Activated CD8-positive, alpha-beta memory T cell treated with anti-CD3 and anti-CD28 coated beads, Interleukin-2, amount 50 U/mL, for 4 hours (primary cell): ENCODE data around the gene RPL13A.
"Not testable (repeated sequence)": the region's sequence is repeated elsewhere in the genome, so short reads cannot be mapped to it uniquely, and the experiment has no call there.

Experiments
- DNase-seq: peaks from one replicate; pipeline ENCODE4 v3.0.0-alpha.2; 2020

The RPL13A gene

DNA sequence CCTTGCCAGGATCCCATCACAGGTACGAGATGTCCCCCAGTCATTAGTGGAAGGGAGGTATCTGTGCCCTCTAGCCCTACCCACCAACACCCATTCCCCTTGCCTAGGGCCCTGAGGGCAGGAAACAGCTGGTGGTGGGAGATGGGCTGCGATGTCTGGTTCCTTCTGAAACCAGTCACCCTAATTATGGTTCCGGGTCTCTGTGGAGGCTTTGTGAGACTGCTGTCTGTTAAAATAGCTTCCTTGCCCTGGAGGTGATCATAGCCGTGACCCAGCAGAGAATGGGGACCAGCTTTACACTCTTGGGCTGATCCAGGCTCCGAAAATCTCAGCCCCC, 28.9 kb upstream of the RPL13A start:
- DNase-seq, result no peak

GRCh38 chr19:49459388-49459787, 28.0 kb upstream of the RPL13A start:
- DNase-seq, result no peak

DNA sequence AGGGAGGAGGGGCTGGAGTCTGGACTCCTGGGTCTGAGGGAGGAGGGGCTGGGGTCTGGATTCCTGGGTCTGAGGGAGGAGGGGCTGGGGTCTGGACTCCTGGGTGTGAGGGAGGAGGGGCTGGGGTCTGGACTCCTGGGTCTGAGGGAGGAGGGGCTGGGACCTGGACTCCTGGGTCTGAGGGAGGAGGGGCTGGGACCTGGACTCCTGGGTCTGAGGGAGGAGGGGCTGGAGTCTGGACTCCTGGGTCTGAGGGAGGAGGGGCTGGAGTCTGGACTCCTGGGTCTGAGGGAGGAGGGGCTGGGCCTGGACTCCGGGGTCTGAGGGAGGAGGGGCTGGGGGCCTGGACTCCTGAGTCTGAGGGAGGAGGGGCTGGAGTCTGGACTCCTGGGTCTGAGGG, 26.3 kb upstream of the RPL13A start:
- not testable (repeated sequence) for DNase-seq

GRCh38 chr19:49461656-49462055, 25.8 kb upstream of the RPL13A start:
- no peak for DNase-seq

DNA sequence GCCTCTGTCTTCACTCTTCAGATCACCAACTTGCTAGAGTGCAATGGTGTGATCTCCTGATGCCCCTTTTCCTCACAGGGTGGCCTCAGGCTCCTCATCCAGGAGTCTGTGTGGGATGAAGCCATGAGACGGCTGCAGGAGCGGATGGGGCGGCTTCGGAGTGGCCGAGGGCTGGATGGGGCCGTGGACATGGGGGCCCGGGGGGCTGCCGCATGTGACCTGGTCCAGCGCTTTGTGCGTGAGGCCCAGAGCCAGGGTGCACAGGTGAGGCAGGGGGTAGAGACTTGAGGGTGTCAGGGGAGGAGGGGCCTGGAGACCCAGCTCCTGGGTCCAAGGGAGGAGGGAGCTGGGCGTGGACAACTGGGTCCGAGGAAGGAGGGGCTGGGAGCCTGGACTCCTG, 24.9 kb upstream of the RPL13A start:
- DNase-seq, result no peak

DNA sequence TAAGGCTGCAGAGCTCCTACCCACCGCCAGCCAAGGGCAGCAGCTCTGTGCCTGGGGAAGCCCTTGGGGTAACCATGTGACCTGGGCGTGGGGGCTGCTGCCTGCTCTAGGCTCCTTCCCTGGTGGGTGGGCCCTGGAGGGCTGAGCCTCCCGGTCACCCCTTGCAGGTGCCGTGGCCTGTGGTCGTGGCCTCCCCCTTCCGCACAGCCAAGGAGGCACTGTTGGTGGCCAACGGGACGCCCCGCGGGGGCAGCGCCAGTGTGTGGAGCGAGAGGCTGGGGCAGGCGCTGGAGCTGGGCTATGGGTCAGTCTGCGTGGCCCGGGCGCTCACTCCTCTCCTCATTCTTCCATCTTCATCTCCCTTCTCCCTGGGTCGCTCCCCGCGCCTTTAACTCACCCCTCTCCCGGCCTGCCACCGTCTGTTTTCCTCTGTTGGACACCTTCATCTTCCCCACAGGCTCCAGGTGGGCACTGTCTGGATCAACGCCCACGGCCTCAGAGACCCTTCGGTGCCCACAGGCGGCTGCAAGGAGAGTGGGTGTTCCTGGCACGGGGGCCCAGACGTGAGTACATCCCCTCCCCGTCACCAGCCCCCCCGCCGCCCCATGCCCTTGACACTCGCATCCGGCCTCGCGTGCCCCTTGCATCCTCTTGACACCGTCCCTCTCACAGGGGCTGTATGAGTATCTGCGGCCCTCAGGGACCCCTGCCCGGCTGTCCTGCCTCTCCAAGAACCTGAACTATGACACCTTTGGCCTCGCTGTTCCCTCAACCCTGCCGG, 23.3 kb upstream of the RPL13A start:
- no peak for DNase-seq

DNA sequence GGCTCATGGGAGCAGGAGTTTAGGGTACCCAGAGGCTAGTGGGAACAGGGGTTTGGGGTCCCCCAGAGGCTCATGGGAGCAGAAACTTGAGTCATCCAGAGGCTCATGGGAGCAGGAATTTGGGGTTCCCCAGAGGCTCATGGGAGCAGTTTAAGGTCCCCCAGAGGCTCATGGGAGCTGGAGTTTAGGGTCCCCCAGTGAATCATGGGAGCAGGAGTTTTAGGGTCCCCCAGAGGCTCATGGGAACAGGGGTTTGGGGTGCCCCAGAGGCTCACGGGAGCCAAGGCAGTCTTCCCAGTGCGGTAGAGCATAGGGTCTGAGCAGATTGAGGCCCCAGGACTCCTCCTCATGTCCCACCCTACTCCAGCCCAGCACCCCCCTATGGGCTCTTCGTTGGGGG, 22.0 kb upstream of the RPL13A start:
- DNase-seq, result no peak

DNA sequence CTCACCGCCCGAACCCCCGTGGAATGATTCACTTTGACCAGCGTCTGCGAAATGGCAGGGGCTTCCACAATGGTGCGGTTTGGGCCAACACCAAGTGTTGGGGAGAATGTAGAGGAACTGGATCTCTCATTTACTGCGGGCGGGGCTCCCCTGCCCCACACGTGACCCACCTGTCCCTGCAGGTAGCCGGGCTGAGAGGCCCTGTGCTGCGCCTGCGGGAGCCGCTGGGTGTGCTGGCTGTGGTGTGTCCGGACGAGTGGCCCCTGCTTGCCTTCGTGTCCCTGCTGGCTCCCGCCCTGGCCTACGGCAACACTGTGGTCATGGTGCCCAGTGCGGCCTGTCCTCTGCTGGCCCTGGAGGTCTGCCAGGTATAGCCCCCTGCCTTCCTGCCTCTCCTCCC, 19.2 kb upstream of the RPL13A start:
- no peak for DNase-seq

DNA sequence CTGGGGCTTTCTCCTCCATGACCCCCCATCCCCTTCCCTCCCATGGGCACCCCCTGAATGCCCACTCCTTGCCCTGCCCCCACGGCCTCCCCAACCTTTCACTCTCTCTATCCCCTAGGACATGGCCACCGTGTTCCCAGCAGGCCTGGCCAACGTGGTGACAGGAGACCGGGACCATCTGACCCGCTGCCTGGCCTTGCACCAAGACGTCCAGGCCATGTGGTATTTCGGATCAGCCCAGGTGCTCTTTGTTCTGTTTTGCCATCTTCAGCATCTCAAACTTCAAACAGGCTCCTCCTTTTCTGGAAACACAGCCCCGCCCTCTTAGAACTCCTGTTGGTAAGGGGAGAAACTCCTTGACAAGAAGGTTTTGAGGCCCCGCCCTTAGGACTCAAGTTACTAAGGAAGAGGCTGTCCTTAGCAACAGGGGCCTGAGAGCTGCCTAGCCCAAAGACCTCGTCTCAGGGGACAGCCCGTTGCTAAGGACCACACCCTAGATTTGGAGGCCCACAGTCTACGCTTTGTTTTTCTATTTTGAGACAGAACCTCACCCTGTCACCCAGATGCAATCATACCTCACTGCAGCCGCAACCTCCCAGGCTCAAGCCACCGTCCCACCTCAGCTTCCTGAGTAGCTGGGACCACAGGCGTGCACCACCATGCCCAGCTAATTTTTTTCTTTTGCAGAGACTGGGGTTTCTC, 18.5 kb upstream of the RPL13A start:
- peak; percentile 60 for DNase-seq

GRCh38 chr19:49469828-49470614, 17.4 kb upstream of the RPL13A start:
- peak; percentile 73 for DNase-seq

DNA sequence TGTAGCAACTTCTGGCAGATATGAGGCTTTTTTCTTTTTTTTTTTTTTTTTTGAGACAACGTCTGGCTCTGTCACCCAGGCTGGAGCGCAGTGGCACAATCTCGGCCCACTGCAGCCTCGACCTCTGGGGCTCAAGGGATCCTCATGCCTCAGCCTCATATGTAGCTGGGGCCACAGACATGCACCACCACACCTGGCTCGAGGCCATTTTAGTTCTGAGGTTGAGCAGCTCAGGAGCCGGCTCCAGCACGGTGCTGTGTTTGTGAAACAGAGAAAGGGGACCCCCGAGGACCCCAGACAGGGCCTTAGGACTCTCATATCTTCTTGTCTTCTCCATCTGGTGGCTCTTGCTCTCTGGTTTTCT, 16.8 kb upstream of the RPL13A start:
- DNase-seq, result no peak

DNA sequence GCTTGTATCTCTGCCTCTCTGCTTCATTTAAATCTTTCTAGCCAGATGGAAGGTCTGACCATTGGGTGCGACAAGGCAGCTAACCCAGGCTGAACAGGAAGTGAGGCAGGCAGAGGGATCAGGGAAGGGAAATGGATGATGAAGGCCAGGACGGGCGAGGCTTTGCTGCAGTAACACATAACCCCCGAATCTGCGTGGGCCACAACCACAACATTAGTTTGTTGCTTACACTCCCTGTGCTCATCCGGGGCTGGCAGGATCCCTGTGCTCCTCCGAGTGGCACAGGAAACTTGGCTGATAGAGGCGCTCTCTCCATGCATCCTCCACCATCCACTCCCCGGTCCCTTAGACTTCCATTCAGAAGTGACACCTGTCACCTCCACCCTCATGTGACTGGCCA, 14.5 kb upstream of the RPL13A start:
- DNase-seq, result no peak

- not testable (repeated sequence) for DNase-seq
Measured at GRCh38 chr19:49473501-49473867, 13.9 kb upstream of the RPL13A start.

DNA sequence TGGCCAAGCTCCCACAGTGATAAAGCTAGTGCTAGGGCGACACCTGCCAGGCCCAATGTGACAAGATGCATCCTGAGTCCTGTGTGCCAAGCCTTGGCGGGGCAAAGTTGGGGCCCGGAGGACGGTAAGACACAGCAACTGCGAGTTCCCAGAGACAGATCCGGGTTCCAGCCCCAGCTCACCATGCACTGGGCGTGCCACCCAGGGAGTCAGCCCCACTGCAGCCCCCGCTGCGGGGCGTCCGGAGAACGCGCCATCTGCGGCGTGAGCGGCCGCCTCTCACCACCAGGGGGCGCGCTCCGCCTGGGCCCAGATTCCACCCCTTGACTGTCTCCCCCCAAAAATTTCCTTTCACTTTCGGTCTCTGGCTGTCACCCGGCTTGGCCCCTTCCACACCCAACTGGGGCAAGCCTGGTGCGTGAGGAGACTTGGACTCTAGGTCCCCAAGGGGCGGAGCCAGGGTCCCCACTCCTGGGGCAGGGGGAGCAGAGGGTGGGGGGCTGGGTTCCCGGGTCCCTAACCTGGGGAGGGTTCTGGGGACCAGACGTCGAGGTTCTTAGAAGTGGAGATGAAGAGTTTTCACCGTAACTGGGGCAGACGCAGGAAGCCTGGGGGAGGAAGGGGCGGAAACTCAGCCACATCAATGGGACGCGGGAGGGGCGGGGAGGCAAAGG, 13.4 kb upstream of the RPL13A start, which contains the start of gene FLT3LG:
Gene FLT3LG, plus strand, starts transcription at position 348 of the 674 bp plus-strand sequence. CDS start 425 bp downstream, outside the sequence.
- DNase-seq, result peak; percentile 88

DNA sequence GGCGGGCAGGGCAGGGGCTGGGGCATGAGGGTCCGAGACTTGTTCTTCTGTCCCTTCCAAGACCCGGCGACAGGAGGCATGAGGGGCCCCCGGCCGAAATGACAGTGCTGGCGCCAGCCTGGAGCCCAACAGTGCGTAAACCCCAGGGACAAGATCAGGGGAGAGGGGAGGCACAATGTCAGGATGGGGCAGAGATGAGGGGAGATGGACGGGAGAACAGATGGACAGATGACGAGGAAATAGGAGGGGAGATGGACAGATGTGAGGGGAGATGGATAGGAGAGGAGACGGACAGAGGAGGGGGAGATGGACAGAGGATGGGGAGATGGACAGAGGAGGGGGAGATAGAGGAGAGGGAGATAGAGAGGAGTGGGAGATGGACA, 12.9 kb upstream of the RPL13A start:
- no peak for DNase-seq

GRCh38 chr19:49475191-49475917, 12.1 kb upstream of the RPL13A start:
- no peak for DNase-seq

DNA sequence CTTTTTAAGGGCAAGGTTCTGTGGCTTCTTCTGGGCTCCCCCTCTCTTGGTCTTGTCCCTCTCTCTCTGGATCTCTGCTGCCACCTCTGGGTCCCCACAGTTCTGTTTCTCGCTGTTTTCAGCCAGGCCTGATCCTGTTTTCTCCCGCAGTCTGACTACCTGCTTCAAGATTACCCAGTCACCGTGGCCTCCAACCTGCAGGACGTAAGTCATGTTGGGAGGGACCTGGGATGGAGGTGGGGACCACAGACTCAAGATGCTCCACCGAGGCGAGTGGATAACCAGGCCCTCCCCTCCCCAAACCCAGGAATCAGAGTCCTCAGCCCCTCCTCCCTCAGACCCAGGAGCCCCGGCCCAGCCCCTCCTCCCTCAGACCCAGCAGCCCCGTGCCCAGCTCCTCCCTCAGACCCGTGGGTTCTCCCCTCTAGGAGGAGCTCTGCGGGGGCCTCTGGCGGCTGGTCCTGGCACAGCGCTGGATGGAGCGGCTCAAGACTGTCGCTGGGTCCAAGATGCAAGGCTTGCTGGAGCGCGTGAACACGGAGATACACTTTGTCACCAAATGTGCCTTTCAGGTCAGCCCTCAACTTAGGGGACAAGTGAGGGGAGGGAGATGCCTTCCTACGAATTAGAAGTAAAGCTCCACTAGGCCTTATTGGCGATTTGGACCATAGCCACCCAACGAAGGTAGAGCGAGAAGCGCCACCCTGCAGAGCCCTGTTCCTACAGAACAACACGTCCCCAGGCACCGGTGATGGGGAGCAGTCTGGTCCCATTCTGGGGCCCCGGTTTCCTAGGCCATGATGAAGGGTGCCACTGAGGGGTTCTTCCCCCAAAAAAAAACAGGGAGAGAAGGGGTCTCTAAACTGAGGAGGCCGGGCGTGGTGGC, 11.2 kb upstream of the RPL13A start:
- DNase-seq, result peak; percentile 63

- DNase-seq, result no peak
Measured at GRCh38 chr19:49479975-49480628, 7.3 kb upstream of the RPL13A start.

DNA sequence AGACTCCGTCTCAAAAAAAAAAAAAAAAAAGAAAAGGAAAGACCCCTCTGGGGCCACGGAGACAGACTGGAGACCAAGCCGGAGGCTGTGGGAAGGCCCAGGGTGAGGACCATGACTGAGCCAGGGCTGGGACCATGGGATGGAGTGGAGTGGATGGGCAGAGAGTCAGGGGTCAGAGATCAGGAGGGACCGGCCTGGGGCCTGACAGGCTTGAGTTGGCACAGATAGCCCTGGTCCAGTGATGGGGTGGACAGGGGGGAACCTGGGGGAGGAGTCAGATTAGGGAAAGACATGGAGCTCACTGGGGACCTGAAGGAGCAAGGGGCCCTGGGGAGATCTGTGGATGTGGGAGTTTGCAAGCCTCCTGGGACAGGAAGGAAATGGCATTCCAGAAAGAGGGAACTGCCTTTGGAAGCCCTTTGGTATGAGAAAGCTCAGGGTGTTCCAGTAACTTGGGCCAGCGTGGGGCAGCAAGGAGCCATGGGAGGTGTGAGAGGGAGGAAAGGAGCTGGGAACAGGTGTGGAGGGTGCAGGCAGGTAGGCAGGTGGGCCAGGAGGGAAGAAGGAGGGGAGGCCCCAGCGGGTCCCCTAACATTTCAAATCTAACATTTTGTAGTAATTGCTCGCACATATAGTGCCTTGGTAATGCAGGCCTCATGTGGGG, 6.3 kb upstream of the RPL13A start:
- DNase-seq, result no peak

GRCh38 chr19:49486232-49486631, 1.2 kb upstream of the RPL13A start:
- DNase-seq, result no peak
